SH-SY5Y (cell line): Measurements from ENCODE around the gene MEGF9.

Experiments used
- GATA2 ChIP-seq: IDR thresholded peaks from 2 replicates; pipeline ENCODE4 v1.6.1; 2011; ENCODE audit warnings: mild to moderate bottlenecking, low read depth, low read length
- GATA3 ChIP-seq: IDR thresholded peaks from 2 replicates; pipeline ENCODE4 v1.6.1; 2011; ENCODE audit warnings: low read depth, mild to moderate bottlenecking, low read length, moderate library complexity

DNA sequence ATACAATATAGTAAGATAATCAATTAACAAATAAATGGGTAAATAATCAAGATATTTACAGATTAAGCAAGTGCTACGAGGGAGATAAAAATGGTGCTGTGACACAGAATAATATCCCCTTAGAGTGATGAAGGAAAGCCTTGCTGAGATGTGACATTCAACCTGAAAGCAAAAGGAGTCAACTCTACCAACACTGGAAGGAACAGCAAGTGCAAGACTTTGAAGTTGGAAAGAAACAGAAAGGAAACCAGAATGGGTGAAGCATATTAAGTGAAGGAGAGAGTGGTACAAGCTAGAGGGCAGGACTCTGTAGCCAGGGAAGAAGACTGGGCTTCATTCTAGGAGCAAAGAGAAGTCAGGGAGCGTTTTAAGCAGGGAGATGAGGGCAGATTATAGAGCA, 12.2 kb upstream of the MEGF9 start:
- no peak for TF ChIP-seq GATA2
- no peak for TF ChIP-seq GATA3
